Stomach (tissue), 9 donors: ENCODE measurements around the gene SIRPD. TPM values are rescaled to one million over a fixed set of nuclear protein-coding genes. Genes with fewer than 3 reads are reported as not detected.
A peak's percentile ranks its signal among the peaks of the same experiment; 100 is the strongest.
"Not testable (repeated sequence)": the region's sequence is repeated elsewhere in the genome, so short reads cannot be mapped to it uniquely, and the experiment has no call there.

Experiments used
- DNase-seq, 2 donors: peaks; one replicate each; pipeline versions ENCODE4 v3.0.0 to v3.0.0-alpha.2; 2013 to 2019
- H3K27ac ChIP-seq, 5 donors: fragments of 200-600 bp in 4 of 5; sonication (generic) in 4 of 5; one replicate each; pipeline ENCODE4 v1.5.1; 2013 to 2019; ENCODE audit warnings: mild to moderate bottlenecking in 1 of 5, moderate library complexity in 1 of 5
- H3K27me3 ChIP-seq, 3 donors: fragments of 200-600 bp; sonication (generic); one replicate each; pipeline ENCODE4 v1.5.1; 2017 to 2019; ENCODE audit warnings: mixed run types in 1 of 3
- H3K36me3 ChIP-seq, 4 donors: fragments of 200-600 bp; sonication (generic); 1 replicate in 3 of 4; 2 replicates in 1 of 4; pipeline ENCODE4 v1.5.1; 2016 to 2019
- H3K4me1 ChIP-seq, 4 donors: fragments of 200-600 bp; sonication (generic); one replicate each; pipeline ENCODE4 v1.5.1; 2016 to 2019
- H3K4me3 ChIP-seq, 4 donors: fragments of 200-600 bp; sonication (generic) in 3 of 4; one replicate each; pipeline ENCODE4 v1.5.1; 2016 to 2019; ENCODE audit warnings: mild to moderate bottlenecking in 1 of 4
- H3K9me3 ChIP-seq, 4 donors: fragments of 200-600 bp; sonication (generic); one replicate each; pipeline ENCODE4 v1.5.1; 2016 to 2019
- CTCF ChIP-seq, 7 experiments: fragments of 450-650 bp in 4 of 7; fragments of 200-600 bp in 3 of 7; sonication (generic) in 3 of 7; IDR thresholded peaks; one replicate each; pipeline ENCODE4 v1.5.1; 2016 to 2019; ENCODE audit warnings: antibody characterized with exemption in 7 of 7, control low read depth in 2 of 7, mild to moderate bottlenecking in 1 of 7
- EP300 ChIP-seq: sonication (generic); formaldehyde crosslinking; IDR thresholded peaks from one replicate; pipeline ENCODE4 v1.6.1; 2017; ENCODE audit warnings: antibody characterized with exemption
- POLR2A ChIP-seq, 4 donors: fragments of 450-650 bp; IDR thresholded peaks; one replicate each; pipeline ENCODE4 v1.6.1; 2016; ENCODE audit warnings: antibody characterized with exemption in 4 of 4, control low read depth in 2 of 4, mild to moderate bottlenecking in 1 of 4, moderate library complexity in 1 of 4
- POLR2AphosphoS5 ChIP-seq, 3 donors: sonication (generic); formaldehyde crosslinking; IDR thresholded peaks; one replicate each; pipeline ENCODE4 v1.6.1; 2016; ENCODE audit warnings: antibody characterized with exemption in 3 of 3
- WGBS, 5 donors: extraction: QIAGEN DNeasy Blood & Tissue Kit in 3 of 5; methylation state at CpG; one replicate each; pipeline versions ENCODE4 v1.1.5 to v1.1.7; 2013 to 2018; 5-methylcytosine and 5-hydroxymethylcytosine counted together
- intact Hi-C: fragments of 100-400 bp; cut with DNase I; formaldehyde crosslinking; loops from one replicate; pipeline ENCODE4 v1.15.1; 2023; ENCODE audit warnings: low total_unique reads
- polyA plus RNA-seq, 3 donors: library from polyadenylated mRNA; stranded (reverse); fragments of 200-250 nt; gene quantifications; one replicate each; pipeline ENCODE4 v1.2.3, GENCODE V29; 2013
- total RNA-seq, 5 donors: library from RNA; depleted of rRNA; stranded (reverse); fragments of >200 nt; gene quantifications; one replicate each; pipeline versions ENCODE4 v1.1.0 to v1.2.3, GENCODE V29; 2014 to 2016
- donor health status: healthy with polysubstance abuse.
- donor health status: Bipolar disorder and iron deficiency.
- donor health status: healthy.

The SIRPD gene
- total and polyA plus RNA-seq, 8 donors, result 0.45 TPM; not detected in 7

DNA sequence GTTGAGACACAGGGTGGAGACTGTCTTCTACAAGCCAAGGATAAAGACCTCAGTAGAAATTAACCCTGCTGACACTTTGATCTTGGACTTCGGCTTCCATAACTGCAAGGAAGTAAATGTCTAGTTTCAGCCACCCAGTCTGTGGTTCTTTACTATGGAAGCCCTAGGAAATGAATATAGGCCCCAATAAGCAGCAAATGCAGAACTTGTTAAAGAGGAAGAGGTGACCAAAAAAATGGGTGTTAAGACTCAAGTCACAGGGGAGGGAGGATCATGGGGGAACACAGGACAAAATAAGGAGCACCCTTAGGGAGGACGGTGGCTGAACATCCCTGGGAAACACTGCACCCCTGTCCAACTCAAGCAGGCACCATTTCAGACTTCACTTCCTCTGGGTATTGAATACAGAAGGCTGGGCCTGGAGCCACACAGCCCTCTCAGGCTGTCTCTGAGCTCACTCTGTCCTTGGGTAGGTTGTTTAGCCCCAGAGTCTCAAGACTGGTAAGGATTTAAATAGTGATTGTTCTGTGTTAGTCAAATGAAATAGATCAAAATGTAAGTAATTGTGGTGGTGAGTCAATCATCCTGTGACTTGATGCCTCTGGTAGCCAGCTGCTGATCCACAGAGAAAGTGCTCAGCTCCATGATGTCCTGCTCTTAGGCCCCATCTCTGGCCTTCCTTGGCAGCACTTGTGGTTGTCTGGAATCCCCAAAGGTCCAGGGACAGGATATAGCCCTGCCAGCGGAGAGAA, 30.5 kb upstream of the SIRPD start:
- 71% methylated on average over 3 of the region's 3 CpGs; no CpG with 5 or more reads in 4 of the 5 donors for WGBS, 5 donors
- Histone ChIP-seq H3K36me3 (no peaks in the 10 kb centered on the region), H3K4me1 (no peaks in the 10 kb centered on the region), H3K27ac (peak overlapping the region in 2 of 5 donors; percentile 46 to 65), H3K9me3 (no peaks in the 10 kb centered on the region), H3K4me3 (peak overlapping the region in 1 of 4 donors; percentile 15), H3K27me3 (no peaks in the 10 kb centered on the region)
- intact Hi-C loops, result no loop called here
- no peak for DNase-seq
- no peak for TF ChIP-seq CTCF (IDR thresholded peaks at IDR 0.05)
- no peak for TF ChIP-seq EP300
- no peak for TF ChIP-seq POLR2A (IDR thresholded peaks at IDR 0.05)
- no peak for TF ChIP-seq POLR2AphosphoS5 (IDR thresholded peaks at IDR 0.05)

DNA sequence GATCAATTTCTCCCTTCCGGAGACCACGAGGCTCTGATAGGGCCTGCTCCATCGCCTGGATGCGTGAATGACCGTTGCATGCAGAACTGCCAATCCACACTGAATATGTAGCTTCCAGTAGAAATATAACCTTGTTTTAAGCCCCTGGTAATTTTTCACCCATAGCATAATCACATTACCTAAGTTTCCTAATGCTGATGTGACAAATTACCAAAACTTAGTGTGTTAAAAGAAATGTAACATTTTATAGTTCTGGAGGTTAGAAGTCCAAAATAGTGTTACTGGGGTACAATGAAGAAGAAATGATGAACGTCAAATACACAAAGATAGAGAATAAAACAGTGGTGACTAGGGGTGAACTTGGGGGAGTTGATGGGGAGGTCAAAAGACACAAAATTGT, 22.0 kb upstream of the SIRPD start:
- Histone ChIP-seq H3K27ac (no peak overlapping the region), H3K4me1 (no peaks in the 10 kb centered on the region), H3K27me3 (no peaks in the 10 kb centered on the region), H3K4me3 (no peak overlapping the region), H3K36me3 (no peaks in the 10 kb centered on the region), H3K9me3 (no peaks in the 10 kb centered on the region)
- no peak for TF ChIP-seq POLR2A (IDR thresholded peaks at IDR 0.05)
- TF ChIP-seq POLR2AphosphoS5 (IDR thresholded peaks at IDR 0.05), result no peak
- no peak for TF ChIP-seq CTCF (IDR thresholded peaks at IDR 0.05)
- TF ChIP-seq EP300, result no peak
- 86 to 95% (median 94%) methylated on average over 6 of the region's 6 CpGs for WGBS, 5 donors
- intact Hi-C loops, result loop anchor here (2.0 kb wide), 1 partner anchor 35 kb away; no protein-coding TSS in a partner anchor
- DNase-seq, result no peak

GRCh38 chr20:1577906-1578305, 20.4 kb upstream of the SIRPD start:
- H3K27ac ChIP-seq, result no peak overlapping the region
- H3K4me1 ChIP-seq, result no peaks in the 10 kb centered on the region
- no peaks in the 10 kb centered on the region for H3K27me3 ChIP-seq
- no peaks in the 10 kb centered on the region for H3K36me3 ChIP-seq
- H3K4me3 ChIP-seq, result no peak overlapping the region
- WGBS, 5 donors, result 85 to 100% (median 90%) methylated on average over 1 to 4 of the region's 4 CpGs
- TF ChIP-seq CTCF (IDR thresholded peaks at IDR 0.05), result no peak
- TF ChIP-seq POLR2A (IDR thresholded peaks at IDR 0.05), result no peak
- no peak for TF ChIP-seq EP300
- TF ChIP-seq POLR2AphosphoS5 (IDR thresholded peaks at IDR 0.05), result no peak
- intact Hi-C loops, result loop anchor here (2.0 kb wide), 1 partner anchor 37 kb away; no protein-coding TSS in a partner anchor
- no peak for DNase-seq
- no peaks in the 10 kb centered on the region for H3K9me3 ChIP-seq

DNA sequence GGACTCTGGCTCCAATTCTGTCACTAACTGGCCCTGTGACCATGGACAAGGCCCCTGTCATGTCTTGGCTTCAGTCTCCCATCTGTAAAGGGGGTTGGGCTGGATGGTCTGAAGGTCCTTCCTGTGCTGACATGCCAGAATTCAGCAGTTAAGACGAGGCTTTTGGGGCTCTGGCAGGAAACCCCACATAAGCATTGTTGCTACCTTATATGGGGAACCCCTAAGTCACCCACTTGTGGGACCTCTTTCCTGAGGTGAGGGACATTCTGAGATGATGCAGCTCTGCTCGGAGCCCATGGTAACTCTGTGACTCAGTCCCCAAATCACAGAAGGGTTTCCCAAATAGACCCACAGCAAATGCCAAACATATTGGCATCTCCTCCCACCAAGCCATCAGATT, 19.8 kb upstream of the SIRPD start:
- 57 to 79% (median 68%) methylated on average over 2 of the region's 2 CpGs for WGBS, 5 donors
- intact Hi-C loops, DNase-seq, H3K27me3 ChIP-seq, H3K4me1 ChIP-seq, H3K4me3 ChIP-seq, H3K9me3 ChIP-seq, H3K27ac ChIP-seq, H3K36me3 ChIP-seq: not testable (repeated sequence)

DNA sequence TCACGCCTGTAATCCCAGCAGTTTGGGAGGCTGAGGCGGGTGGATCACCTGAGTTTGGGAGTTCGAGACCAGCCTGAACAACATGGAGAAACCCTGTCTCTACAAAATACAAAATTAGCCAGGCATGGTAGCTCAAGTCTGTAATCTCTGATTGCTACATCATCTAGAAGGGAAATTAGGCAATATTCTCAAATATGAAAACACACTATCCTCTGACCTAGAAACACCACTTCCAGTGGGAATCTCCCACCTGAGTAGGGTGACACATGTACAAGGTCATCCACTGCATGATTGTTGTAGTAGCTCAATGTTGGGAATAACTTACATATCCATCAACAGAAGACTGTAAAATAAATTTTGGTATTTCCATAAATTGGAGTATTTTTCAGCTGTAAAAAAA, 19.1 kb upstream of the SIRPD start:
- Histone ChIP-seq H3K27me3 (no peaks in the 10 kb centered on the region), H3K9me3 (no peaks in the 10 kb centered on the region), H3K4me3 (no peak overlapping the region), H3K27ac (no peak overlapping the region), H3K36me3 (no peaks in the 10 kb centered on the region), H3K4me1 (no peaks in the 10 kb centered on the region)
- no peak for DNase-seq
- no peak for TF ChIP-seq EP300
- no peak for TF ChIP-seq POLR2AphosphoS5 (IDR thresholded peaks at IDR 0.05)
- TF ChIP-seq CTCF (IDR thresholded peaks at IDR 0.05), result no peak
- TF ChIP-seq POLR2A (IDR thresholded peaks at IDR 0.05), result no peak
- 68 to 89% (median 85%) methylated on average over 3 of the region's 3 CpGs for WGBS, 5 donors
- intact Hi-C loops, result no loop called here

- H3K4me1 ChIP-seq, intact Hi-C loops, DNase-seq, H3K9me3 ChIP-seq, H3K27me3 ChIP-seq, H3K4me3 ChIP-seq, H3K36me3 ChIP-seq, H3K27ac ChIP-seq: not testable (repeated sequence)
- 60% methylated on average over 1 of the region's 1 CpG; no CpG with 5 or more reads in 4 of the 5 donors for WGBS, 5 donors
Observed at GRCh38 chr20:1576003-1576402, 18.5 kb upstream of the SIRPD start.

GRCh38 chr20:1571583-1571982, 14.1 kb upstream of the SIRPD start:
- H3K27me3 ChIP-seq, intact Hi-C loops, DNase-seq, H3K27ac ChIP-seq, H3K9me3 ChIP-seq, H3K4me3 ChIP-seq, H3K4me1 ChIP-seq, H3K36me3 ChIP-seq: not testable (repeated sequence)
- 75 to 90% (median 86%) methylated on average over 8 of the region's 8 CpGs for WGBS, 5 donors
